ENCODE results near the gene PROZ. TPM values are rescaled to one million over a fixed set of nuclear protein-coding genes. Genes with fewer than 3 reads are reported as not detected.

PROZ gene
- total RNA-seq, 1 donor from 2014 or later, result not detected

DNA sequence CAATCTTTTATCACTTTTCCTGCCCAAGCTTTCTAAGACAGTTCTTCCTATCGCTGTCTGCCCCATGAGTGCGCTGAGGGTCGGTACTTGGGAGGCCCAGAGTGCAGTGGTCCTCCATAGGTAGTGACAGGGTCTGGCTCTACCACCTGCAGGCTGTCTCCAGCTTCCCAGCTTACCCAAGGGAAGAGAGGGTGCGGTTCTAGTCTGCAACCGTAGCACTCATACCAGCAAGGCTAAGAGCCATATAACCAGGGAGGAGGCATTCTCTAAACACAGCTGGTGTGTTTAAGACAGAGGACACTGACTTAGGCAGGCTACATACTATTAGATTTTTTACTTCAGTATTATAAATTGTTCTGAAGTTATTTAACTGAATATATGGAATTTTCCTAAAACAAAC, 8.2 kb downstream of the PROZ start:
- Mint-ChIP-seq H3K27me3 (ENCODE audit: low read depth, unreplicated experiment) (peaks cover 8% of the 10 kb centered on the region), H3K27ac (ENCODE audit: unreplicated experiment) (no peak overlapping the region), H3K36me3 (ENCODE audit: low read depth, unreplicated experiment) (peaks cover 13% of the 10 kb centered on the region), H3K4me1 (ENCODE audit: low read depth, unreplicated experiment) (peaks cover 3% of the 10 kb centered on the region), H3K4me3 (ENCODE audit: unreplicated experiment) (no peak overlapping the region), H3K9me3 (ENCODE audit: unreplicated experiment) (peaks cover 2% of the 10 kb centered on the region)
- no peak overlapping the region for H3K27ac ChIP-seq (ENCODE audit: low read depth, low read length)
- H3K4me3 ChIP-seq (ENCODE audit: insufficient read depth, low read depth, low read length), result no peak overlapping the region
- H3K9me3 ChIP-seq (ENCODE audit: insufficient read depth, low read depth, low read length), result no peaks in the 10 kb centered on the region
- H2AFZ ChIP-seq (ENCODE audit: low read depth, low read length), result no peak overlapping the region
- H3K36me3 ChIP-seq (ENCODE audit: insufficient read depth, low read length), result peaks cover 5% of the 10 kb centered on the region
- H3K4me1 ChIP-seq (ENCODE audit: insufficient read depth, low read length), result no peaks in the 10 kb centered on the region
- H4K20me1 ChIP-seq (ENCODE audit: insufficient read depth, low read length), result no peaks in the 10 kb centered on the region
- no peak overlapping the region for H3K9ac ChIP-seq (ENCODE audit: low read length)
- TF ChIP-seq, protein P1, sequence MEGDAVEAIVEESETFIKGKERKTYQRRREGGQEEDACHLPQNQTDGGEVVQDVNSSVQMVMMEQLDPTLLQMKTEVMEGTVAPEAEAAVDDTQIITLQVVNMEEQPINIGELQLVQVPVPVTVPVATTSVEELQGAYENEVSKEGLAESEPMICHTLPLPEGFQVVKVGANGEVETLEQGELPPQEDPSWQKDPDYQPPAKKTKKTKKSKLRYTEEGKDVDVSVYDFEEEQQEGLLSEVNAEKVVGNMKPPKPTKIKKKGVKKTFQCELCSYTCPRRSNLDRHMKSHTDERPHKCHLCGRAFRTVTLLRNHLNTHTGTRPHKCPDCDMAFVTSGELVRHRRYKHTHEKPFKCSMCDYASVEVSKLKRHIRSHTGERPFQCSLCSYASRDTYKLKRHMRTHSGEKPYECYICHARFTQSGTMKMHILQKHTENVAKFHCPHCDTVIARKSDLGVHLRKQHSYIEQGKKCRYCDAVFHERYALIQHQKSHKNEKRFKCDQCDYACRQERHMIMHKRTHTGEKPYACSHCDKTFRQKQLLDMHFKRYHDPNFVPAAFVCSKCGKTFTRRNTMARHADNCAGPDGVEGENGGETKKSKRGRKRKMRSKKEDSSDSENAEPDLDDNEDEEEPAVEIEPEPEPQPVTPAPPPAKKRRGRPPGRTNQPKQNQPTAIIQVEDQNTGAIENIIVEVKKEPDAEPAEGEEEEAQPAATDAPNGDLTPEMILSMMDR (IDR thresholded peaks at IDR 0.05; ENCODE audit: insufficient read depth, low read depth, low read length), result no peak
- TF ChIP-seq EZH2 (IDR thresholded peaks at IDR 0.05; ENCODE audit: insufficient read depth, low read length), result no peak
- no peaks in the 10 kb centered on the region for H3K27me3 ChIP-seq (ENCODE audit: insufficient read depth, low read length)
- no peaks in the 10 kb centered on the region for H3K79me2 ChIP-seq (ENCODE audit: insufficient read depth, low read length)
- no peak overlapping the region for H3K4me2 ChIP-seq (ENCODE audit: low read length)
- DNase-seq (ENCODE audit: low read depth), result no peak
- no peak for FAIRE-seq

DNA sequence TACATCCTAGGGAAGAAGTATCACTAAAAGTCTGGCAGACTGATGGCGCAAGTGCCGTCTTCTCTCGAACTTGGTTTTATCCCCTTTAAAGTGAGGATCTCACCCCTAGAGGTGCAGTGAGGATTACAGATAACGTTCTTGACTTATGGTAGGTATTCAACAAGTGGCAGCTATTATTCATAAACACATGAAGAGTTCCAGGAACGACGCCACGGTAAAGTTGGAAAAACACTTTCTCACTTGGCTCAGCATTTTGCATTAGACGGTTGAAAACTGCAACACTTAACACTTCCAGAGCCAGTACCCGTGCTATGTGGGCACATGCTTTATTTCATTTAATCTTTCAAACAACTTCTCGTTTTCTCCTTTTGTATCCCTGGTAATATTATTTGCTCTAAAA, 8.7 kb downstream of the PROZ start:
- Histone ChIP-seq H3K27ac (ENCODE audit: low read depth, low read length) (no peak overlapping the region), H4K20me1 (ENCODE audit: insufficient read depth, low read length) (no peaks in the 10 kb centered on the region), H3K4me1 (ENCODE audit: insufficient read depth, low read length) (no peaks in the 10 kb centered on the region), H3K36me3 (ENCODE audit: insufficient read depth, low read length) (peaks cover 5% of the 10 kb centered on the region), H3K27me3 (ENCODE audit: insufficient read depth, low read length) (no peaks in the 10 kb centered on the region), H3K4me3 (ENCODE audit: insufficient read depth, low read depth, low read length) (no peak overlapping the region), H2AFZ (ENCODE audit: low read depth, low read length) (no peak overlapping the region), H3K79me2 (ENCODE audit: insufficient read depth, low read length) (no peaks in the 10 kb centered on the region), H3K9me3 (ENCODE audit: insufficient read depth, low read depth, low read length) (no peaks in the 10 kb centered on the region), H3K9ac (ENCODE audit: low read length) (no peak overlapping the region), H3K4me2 (ENCODE audit: low read length) (no peak overlapping the region)
- H3K9me3 Mint-ChIP-seq (ENCODE audit: unreplicated experiment), result peaks cover 2% of the 10 kb centered on the region
- peaks cover 16% of the 10 kb centered on the region for H3K36me3 Mint-ChIP-seq (ENCODE audit: low read depth, unreplicated experiment)
- TF ChIP-seq, protein P1 (IDR thresholded peaks at IDR 0.05; ENCODE audit: insufficient read depth, low read depth, low read length), result no peak
- no peak for TF ChIP-seq EZH2 (IDR thresholded peaks at IDR 0.05; ENCODE audit: insufficient read depth, low read length)
- no peak for FAIRE-seq
- H3K27me3 Mint-ChIP-seq (ENCODE audit: low read depth, unreplicated experiment), result peaks cover 8% of the 10 kb centered on the region
- H3K4me3 Mint-ChIP-seq (ENCODE audit: unreplicated experiment), result no peak overlapping the region
- H3K4me1 Mint-ChIP-seq (ENCODE audit: low read depth, unreplicated experiment), result peaks cover 3% of the 10 kb centered on the region
- no peak for DNase-seq (ENCODE audit: low read depth)
- no peak overlapping the region for H3K27ac Mint-ChIP-seq (ENCODE audit: unreplicated experiment)

DNA sequence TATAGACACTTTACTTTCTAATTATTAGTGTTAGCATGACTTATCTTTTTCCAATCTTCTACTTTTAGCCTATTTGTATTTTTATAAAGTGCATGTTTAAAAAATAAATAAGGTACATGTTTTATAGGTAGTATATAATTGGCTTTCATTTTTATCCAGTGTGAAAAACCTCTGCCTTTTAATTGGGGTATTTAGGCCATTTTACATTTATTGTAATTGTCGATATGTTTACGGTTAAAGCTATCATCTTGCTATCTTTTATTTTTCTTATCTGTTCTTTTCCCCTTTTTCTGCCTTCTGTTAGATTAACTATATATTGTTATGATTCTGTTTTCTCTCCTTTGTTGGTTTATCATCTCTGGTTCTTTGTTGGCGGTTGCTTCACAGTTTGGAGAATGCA, 9.1 kb downstream of the PROZ start:
- FAIRE-seq, result no peak
- Histone ChIP-seq H3K27me3 (ENCODE audit: insufficient read depth, low read length) (no peaks in the 10 kb centered on the region), H4K20me1 (ENCODE audit: insufficient read depth, low read length) (no peaks in the 10 kb centered on the region), H3K36me3 (ENCODE audit: insufficient read depth, low read length) (peaks cover 5% of the 10 kb centered on the region), H3K4me1 (ENCODE audit: insufficient read depth, low read length) (no peaks in the 10 kb centered on the region), H3K4me2 (ENCODE audit: low read length) (no peak overlapping the region), H3K4me3 (ENCODE audit: insufficient read depth, low read depth, low read length) (no peak overlapping the region), H3K9ac (ENCODE audit: low read length) (no peak overlapping the region), H3K27ac (ENCODE audit: low read depth, low read length) (no peak overlapping the region), H3K9me3 (ENCODE audit: insufficient read depth, low read depth, low read length) (no peaks in the 10 kb centered on the region), H3K79me2 (ENCODE audit: insufficient read depth, low read length) (no peaks in the 10 kb centered on the region), H2AFZ (ENCODE audit: low read depth, low read length) (no peak overlapping the region)
- H3K4me1 Mint-ChIP-seq (ENCODE audit: low read depth, unreplicated experiment), result peaks cover 3% of the 10 kb centered on the region
- DNase-seq (ENCODE audit: low read depth), result no peak
- peaks cover 8% of the 10 kb centered on the region for H3K27me3 Mint-ChIP-seq (ENCODE audit: low read depth, unreplicated experiment)
- H3K9me3 Mint-ChIP-seq (ENCODE audit: unreplicated experiment), result peaks cover 2% of the 10 kb centered on the region
- H3K4me3 Mint-ChIP-seq (ENCODE audit: unreplicated experiment), result no peak overlapping the region
- no peak for TF ChIP-seq EZH2 (IDR thresholded peaks at IDR 0.05; ENCODE audit: insufficient read depth, low read length)
- TF ChIP-seq, protein P1 (IDR thresholded peaks at IDR 0.05; ENCODE audit: insufficient read depth, low read depth, low read length), result no peak
- peaks cover 16% of the 10 kb centered on the region for H3K36me3 Mint-ChIP-seq (ENCODE audit: low read depth, unreplicated experiment)
- no peak overlapping the region for H3K27ac Mint-ChIP-seq (ENCODE audit: unreplicated experiment)

Measured in astrocyte (in vitro differentiated cells and primary cell).